B cell (primary cell): Measurements from ENCODE around the gene REEP6. TPM values are rescaled to one million over a fixed set of nuclear protein-coding genes. Genes with fewer than 3 reads are reported as not detected.

ENCODE experiments used
- ATAC-seq: fragments of 200-7000 bp; cut with Tn5 transposase; one replicate; pipeline ENCODE4 v1.10.0; 2021; ENCODE audit warnings: low read depth, mild to moderate bottlenecking, moderate number of reproducible peaks, moderate library complexity
- CTCF ChIA-PET: fragments of 350-600 bp; sonication (Branson Sonifier 250); formaldehyde crosslinking; loops from one replicate; lab custom pipeline; 2021; ENCODE audit warnings: antibody characterized with exemption, inconsistent platforms; lab: Charles Lee
- POLR2A ChIA-PET: fragments of 350-600 bp; sonication (Branson Sonifier 250); formaldehyde crosslinking; loops from one replicate; lab custom pipeline; 2021; ENCODE audit warnings: antibody characterized with exemption; lab: Charles Lee
- DNase-seq: peaks from one replicate; pipeline ENCODE4 v3.0.0; 2013
- H2AFZ ChIP-seq: 2 replicates; pipeline ENCODE4 v1.6.1; 2012; ENCODE audit warnings: mild to moderate bottlenecking, low read depth, low read length; ENCODE audit not compliant: insufficient read depth, poor library complexity, severe bottlenecking
- H3K27ac ChIP-seq, 2 donors: 1 replicate in 1 of 2; 2 replicates in 1 of 2; pipeline ENCODE4 v1.5.1; 2012 to 2013; ENCODE audit warnings: low read length in 2 of 2, mild to moderate bottlenecking in 2 of 2, moderate library complexity in 1 of 2
- H3K27me3 ChIP-seq, 4 experiments: fragments of 200-600 bp in 1 of 4; sonication (generic) in 1 of 4; replicated peaks in 1 of 4; 1 replicate in 2 of 4; 2 replicates in 2 of 4; pipeline versions ENCODE4 v1.6.1 to v1.7.0; 2013 to 2016; ENCODE audit warnings: low read length in 3 of 4, mild to moderate bottlenecking in 2 of 4, mixed read lengths in 1 of 4, moderate library complexity in 1 of 4; ENCODE audit not compliant: insufficient read depth in 4 of 4, control insufficient read depth in 3 of 4; ENCODE audit errors: control extremely low read depth in 1 of 4
- H3K36me3 ChIP-seq, 2 experiments: replicated peaks in 1 of 2; 1 replicate in 1 of 2; 2 replicates in 1 of 2; pipeline versions ENCODE4 v1.6.1 to v1.7.1; 2013; ENCODE audit warnings: low read length in 1 of 2; ENCODE audit not compliant: insufficient read depth in 2 of 2, control insufficient read depth in 1 of 2; ENCODE audit errors: control extremely low read depth in 1 of 2, extremely low read depth in 1 of 2
- H3K4me1 ChIP-seq, 2 donors: fragments of 200-600 bp in 1 of 2; sonication (generic) in 1 of 2; 1 replicate in 1 of 2; 2 replicates in 1 of 2; pipeline versions ENCODE4 v1.5.1 to v1.6.1; 2013 to 2017; ENCODE audit warnings: low read length in 2 of 2; ENCODE audit not compliant: control insufficient read depth in 2 of 2, insufficient read depth in 2 of 2
- H3K4me2 ChIP-seq: replicated peaks from 2 replicates; pipeline ENCODE3; 2012; ENCODE audit warnings: mild to moderate bottlenecking, low read depth, low read length; ENCODE audit not compliant: poor library complexity, severe bottlenecking
- H3K4me3 ChIP-seq, 5 experiments: fragments of 200-600 bp in 1 of 5; sonication (generic) in 1 of 5; 1 replicate in 3 of 5; 2 replicates in 2 of 5; pipeline versions ENCODE4 v1.5.1 to v1.7.0; 2011 to 2016; ENCODE audit warnings: low read length in 4 of 5, mild to moderate bottlenecking in 4 of 5, low read depth in 2 of 5, control low read depth in 1 of 5, moderate library complexity in 1 of 5; ENCODE audit not compliant: insufficient read depth in 1 of 5; ENCODE audit errors: control extremely low read depth in 1 of 5, extremely low read depth in 1 of 5
- H3K79me2 ChIP-seq: fragments of 200-600 bp; sonication (generic); one replicate; pipeline ENCODE4 v1.6.0; 2016; ENCODE audit warnings: low read length; ENCODE audit not compliant: control insufficient read depth, insufficient read depth
- H3K9ac ChIP-seq: fragments of 200-600 bp; sonication (generic); 2 replicates; pipeline ENCODE4 v1.6.1; 2017; ENCODE audit warnings: mild to moderate bottlenecking, low read length, moderate library complexity
- H3K9me3 ChIP-seq, 3 donors: one replicate each; pipeline versions ENCODE4 v1.6.1 to v1.7.1; 2013; ENCODE audit warnings: low read length in 2 of 3; ENCODE audit not compliant: control insufficient read depth in 2 of 3, insufficient read depth in 1 of 3; ENCODE audit errors: control extremely low read depth in 1 of 3
- H4K20me1 ChIP-seq: 2 replicates; pipeline ENCODE4 v1.6.0; 2012; ENCODE audit warnings: mild to moderate bottlenecking, low read length; ENCODE audit not compliant: insufficient read depth, control insufficient read depth, poor library complexity, severe bottlenecking
- H3K27ac Mint-ChIP-seq: one replicate; pipeline ENCODE4 v1.8.0; 2021; ENCODE audit warnings: mixed read lengths
- H3K27me3 Mint-ChIP-seq: one replicate; pipeline ENCODE4 v1.8.0; 2021; ENCODE audit warnings: mixed read lengths
- H3K4me1 Mint-ChIP-seq: one replicate; pipeline ENCODE4 v1.8.0; 2021; ENCODE audit warnings: mixed read lengths
- H3K4me3 Mint-ChIP-seq: one replicate; pipeline ENCODE4 v1.8.0; 2021; ENCODE audit warnings: mixed read lengths
- H3K9me3 Mint-ChIP-seq: one replicate; pipeline ENCODE4 v1.8.0; 2022; ENCODE audit warnings: mixed read lengths; ENCODE audit not compliant: insufficient read depth
- EZH2 ChIP-seq: IDR thresholded peaks from 2 replicates; pipeline ENCODE4 v1.6.1; 2012; ENCODE audit warnings: borderline replicate concordance, low read depth, mild to moderate bottlenecking, moderate library complexity, low read length; ENCODE audit not compliant: insufficient read depth, poor library complexity, severe bottlenecking
- WGBS: methylation state at CpG from one replicate; pipeline ENCODE4 v1.1.5; 2013; ENCODE audit warnings: missing lambda C conversion rate; ENCODE audit not compliant: insufficient coverage; 5-methylcytosine and 5-hydroxymethylcytosine counted together
- intact Hi-C: fragments of 100-400 bp; cut with micrococcal nuclease; formaldehyde crosslinking; loops from one replicate; pipeline ENCODE4 v1.10.0; 2022
- polyA plus RNA-seq: library from polyadenylated mRNA; depleted of rRNA; stranded (reverse); fragments of >200 nt; gene quantifications from 2 replicates; pipeline ENCODE4 v1.2.3, GENCODE V29; 2012
- total RNA-seq, 2 donors: library from RNA; stranded (reverse); fragments of 120-200 nt in 1 of 2; gene quantifications; 1 replicate in 1 of 2; 2 replicates in 1 of 2; pipeline versions ENCODE4 v1.2.3 to v1.2.4, GENCODE V29; 2013 to 2022
- TF ChIP-seq, protein P1 (sequence below): fragments of 200-600 bp; IDR thresholded peaks from one replicate; pipeline ENCODE4 v1.8.0; 2022; ENCODE audit warnings: antibody characterized with exemption, mild to moderate bottlenecking

The REEP6 gene
- total and polyA plus RNA-seq, 2 donors (not counting 1 experiment from before 2014, with no cell fraction given): 0.64 to 1.1 TPM

DNA sequence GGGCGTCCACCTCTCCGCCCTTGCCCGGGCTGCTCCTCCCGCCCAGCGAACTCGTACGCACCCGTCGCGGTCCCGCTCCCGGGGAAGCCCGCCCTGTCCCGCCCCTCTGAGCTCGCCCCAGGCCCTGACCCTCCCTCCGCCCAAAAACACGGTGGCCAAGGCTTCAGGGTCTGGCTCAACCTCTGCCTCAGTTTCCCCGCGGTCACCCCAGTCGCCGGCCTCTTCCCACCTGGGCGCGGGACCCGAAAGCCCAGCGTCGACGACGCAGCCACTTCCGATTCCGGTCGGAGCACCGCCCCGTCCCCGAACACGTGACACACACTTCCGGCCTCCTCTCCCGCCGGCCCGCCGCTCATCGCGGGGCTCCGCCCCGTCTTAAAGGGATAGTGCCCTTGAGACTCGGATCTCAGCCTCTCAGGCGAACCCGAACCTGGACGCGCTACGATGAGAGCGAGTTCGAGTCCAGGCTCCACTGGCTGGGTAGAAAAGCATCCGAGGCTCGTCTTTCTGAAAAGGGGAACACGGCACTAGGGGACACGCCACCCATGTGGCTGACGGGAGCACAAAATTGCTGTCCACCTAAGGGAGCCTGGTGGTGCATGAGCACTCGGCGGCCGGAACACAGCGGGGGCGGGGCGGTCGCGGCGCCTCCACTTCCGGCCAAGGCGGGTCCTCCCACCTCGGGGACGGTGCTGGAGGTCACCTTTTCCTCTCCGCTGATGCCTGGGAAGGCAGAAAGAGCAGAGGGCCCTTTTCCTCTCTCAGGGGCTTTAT lies 11.9 kb upstream of the REEP6 start, which contains the start of gene C19orf25:
Gene C19orf25 (minus strand): TSS at position 282 of the 774 bp plus-strand sequence. CDS start 312 bp downstream, outside the sequence.
- Histone ChIP-seq H4K20me1 (peaks cover 29% of the 10 kb centered on the region), H3K4me1 (peaks cover 6 to 22% of the 10 kb centered on the region in 2 donors), H3K27ac (peak within 1 kb of the TSS; percentile 71 to 83), H2AFZ (peak within 1 kb of the TSS; percentile 96), H3K79me2 (peaks cover 18% of the 10 kb centered on the region), H3K9me3 (no peaks in the 10 kb centered on the region), H3K36me3 (peaks cover 0 to 4% of the 10 kb centered on the region in 2 experiments), H3K4me2 (peak within 1 kb of the TSS; percentile 97), H3K27me3 (no peaks in the 10 kb centered on the region), H3K4me3 (peak within 1 kb of the TSS; percentile 50 to 92 (median 79)), H3K9ac (peak within 1 kb of the TSS; percentile 77)
- peak; percentile 94 for ATAC-seq
- Mint-ChIP-seq H3K9me3 (no peaks in the 10 kb centered on the region), H3K4me1 (peaks cover 13% of the 10 kb centered on the region), H3K27me3 (no peaks in the 10 kb centered on the region), H3K27ac (peak within 1 kb of the TSS; percentile 93), H3K4me3 (peak within 1 kb of the TSS; percentile 97)
- DNase-seq: peak; percentile 94
- ChIA-PET CTCF (no interaction called here), POLR2A (interaction anchor here (0.5 kb wide), 1 partner anchor 709 kb away, joined by 6 read pairs; no protein-coding TSS in a partner anchor)
- no peak for TF ChIP-seq EZH2
- TF ChIP-seq, protein P1, sequence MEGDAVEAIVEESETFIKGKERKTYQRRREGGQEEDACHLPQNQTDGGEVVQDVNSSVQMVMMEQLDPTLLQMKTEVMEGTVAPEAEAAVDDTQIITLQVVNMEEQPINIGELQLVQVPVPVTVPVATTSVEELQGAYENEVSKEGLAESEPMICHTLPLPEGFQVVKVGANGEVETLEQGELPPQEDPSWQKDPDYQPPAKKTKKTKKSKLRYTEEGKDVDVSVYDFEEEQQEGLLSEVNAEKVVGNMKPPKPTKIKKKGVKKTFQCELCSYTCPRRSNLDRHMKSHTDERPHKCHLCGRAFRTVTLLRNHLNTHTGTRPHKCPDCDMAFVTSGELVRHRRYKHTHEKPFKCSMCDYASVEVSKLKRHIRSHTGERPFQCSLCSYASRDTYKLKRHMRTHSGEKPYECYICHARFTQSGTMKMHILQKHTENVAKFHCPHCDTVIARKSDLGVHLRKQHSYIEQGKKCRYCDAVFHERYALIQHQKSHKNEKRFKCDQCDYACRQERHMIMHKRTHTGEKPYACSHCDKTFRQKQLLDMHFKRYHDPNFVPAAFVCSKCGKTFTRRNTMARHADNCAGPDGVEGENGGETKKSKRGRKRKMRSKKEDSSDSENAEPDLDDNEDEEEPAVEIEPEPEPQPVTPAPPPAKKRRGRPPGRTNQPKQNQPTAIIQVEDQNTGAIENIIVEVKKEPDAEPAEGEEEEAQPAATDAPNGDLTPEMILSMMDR: no peak
- WGBS: under 1% methylated on average over 67 of the region's 71 CpGs
- intact Hi-C loops: loop anchor here (1.0 to 2.0 kb wide), 4 partner anchors 11 to 72 kb away; partner anchors contain the start of genes DAZAP1 and PCSK4
